ENCODE data around the gene ZNF483. TPM values are rescaled to one million over a fixed set of nuclear protein-coding genes. Genes with fewer than 3 reads are reported as not detected.
"Not testable (repeated sequence)": the region's sequence is repeated elsewhere in the genome, so short reads cannot be mapped to it uniquely, and the experiment has no call there.

Gene ZNF483
- total and polyA plus RNA-seq, 2 donors from 2014 or later, result 0.43 to 14.5 TPM

- H3K4me3 ChIP-seq (ENCODE audit: low read length in 3 of 3), result peak within 1 kb of the TSS; percentile 64 to 98 (median 96)
- H3K9ac ChIP-seq (ENCODE audit: low read length in 3 of 3), result peak within 1 kb of the TSS; percentile 51 to 97 (median 89)
- H3K9me3 ChIP-seq (ENCODE audit: control insufficient read depth in 2 of 3, insufficient read depth in 1 of 3, low read length in 3 of 3), result no peaks in the 10 kb centered on the region
- no peaks in the 10 kb centered on the region for H3K27me3 ChIP-seq (ENCODE audit: control insufficient read depth, insufficient read depth, low read length)
- FAIRE-seq (no peak), DNase-seq (peak; percentile 78 to 89 (median 83))
- H3K4me1 ChIP-seq (ENCODE audit: control insufficient read depth in 2 of 3, insufficient read depth in 2 of 3, low read depth in 1 of 3, low read length in 3 of 3), result peaks cover 0 to 9% (median 2%) of the 10 kb centered on the region in 3 donors
- TF ChIP-seq CTCF (IDR thresholded peaks at IDR 0.05; ENCODE audit: borderline replicate concordance, extremely low read depth, insufficient read depth), result no peak
- intact Hi-C loops (cut with DNase I), result no loop called here
- no peaks in the 10 kb centered on the region for H3K36me3 ChIP-seq (ENCODE audit: control insufficient read depth in 2 of 3, insufficient read depth in 3 of 3, low read length in 3 of 3)
- peak within 1 kb of the TSS; percentile 79 to 91 for H3K27ac ChIP-seq (ENCODE audit: low read depth in 2 of 2, low read length in 2 of 2)
Observed at GRCh38 chr9:111483858-111484571, 41.0 kb upstream of the ZNF483 start, which contains the start of gene ECPAS. Gene ECPAS, minus strand, starts transcription at chr9:111484383. Its CDS starts 11,465 bp downstream, at chr9:111472918.

DNA sequence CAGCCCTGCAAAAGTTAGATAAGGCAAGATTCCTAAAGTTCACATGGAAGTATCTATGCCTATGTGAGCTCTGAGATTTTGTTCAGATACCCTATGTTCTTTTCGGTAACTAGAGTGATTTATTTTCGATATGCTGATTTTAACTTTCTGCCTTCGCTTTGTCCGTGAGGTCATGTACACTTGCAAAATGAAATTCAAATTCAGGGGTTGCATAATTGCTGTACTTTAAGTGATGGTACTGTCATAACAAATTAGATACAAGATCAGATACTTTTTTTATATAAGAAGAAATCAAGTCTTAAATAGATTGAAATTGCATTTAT lies 40.4 kb upstream of the ZNF483 start:
- Histone ChIP-seq H3K9me3 (ENCODE audit: control insufficient read depth in 2 of 3, insufficient read depth in 1 of 3, low read length in 3 of 3) (no peaks in the 10 kb centered on the region), H3K9ac (ENCODE audit: low read length in 3 of 3) (peak overlapping the region; percentile 51 to 97 (median 89)), H3K27me3 (ENCODE audit: control insufficient read depth, insufficient read depth, low read length) (no peaks in the 10 kb centered on the region), H3K4me3 (ENCODE audit: low read length in 3 of 3) (peak overlapping the region; percentile 64 to 98 (median 96)), H3K36me3 (ENCODE audit: control insufficient read depth in 2 of 3, insufficient read depth in 3 of 3, low read length in 3 of 3) (no peaks in the 10 kb centered on the region), H3K4me1 (ENCODE audit: control insufficient read depth in 2 of 3, insufficient read depth in 2 of 3, low read depth in 1 of 3, low read length in 3 of 3) (peaks cover 0 to 9% (median 2%) of the 10 kb centered on the region in 3 donors), H3K27ac (ENCODE audit: low read depth in 2 of 2, low read length in 2 of 2) (peak overlapping the region; percentile 79 to 91)
- FAIRE-seq, result no peak
- DNase-seq, result no peak
- no peak for TF ChIP-seq CTCF (IDR thresholded peaks at IDR 0.05; ENCODE audit: borderline replicate concordance, extremely low read depth, insufficient read depth)
- intact Hi-C loops (cut with DNase I), result no loop called here

- FAIRE-seq; DNase-seq; H3K9ac ChIP-seq (ENCODE audit: low read length in 3 of 3); H3K27me3 ChIP-seq (ENCODE audit: control insufficient read depth, insufficient read depth, low read length); H3K9me3 ChIP-seq (ENCODE audit: control insufficient read depth in 2 of 3, insufficient read depth in 1 of 3, low read length in 3 of 3); H3K4me3 ChIP-seq (ENCODE audit: low read length in 3 of 3); intact Hi-C loops (cut with DNase I); H3K27ac ChIP-seq (ENCODE audit: low read depth in 2 of 2, low read length in 2 of 2); H3K4me1 ChIP-seq (ENCODE audit: control insufficient read depth in 2 of 3, insufficient read depth in 2 of 3, low read depth in 1 of 3, low read length in 3 of 3); H3K36me3 ChIP-seq (ENCODE audit: control insufficient read depth in 2 of 3, insufficient read depth in 3 of 3, low read length in 3 of 3): not testable (repeated sequence)
Observed at GRCh38 chr9:111497196-111497595, 27.8 kb upstream of the ZNF483 start.

DNA sequence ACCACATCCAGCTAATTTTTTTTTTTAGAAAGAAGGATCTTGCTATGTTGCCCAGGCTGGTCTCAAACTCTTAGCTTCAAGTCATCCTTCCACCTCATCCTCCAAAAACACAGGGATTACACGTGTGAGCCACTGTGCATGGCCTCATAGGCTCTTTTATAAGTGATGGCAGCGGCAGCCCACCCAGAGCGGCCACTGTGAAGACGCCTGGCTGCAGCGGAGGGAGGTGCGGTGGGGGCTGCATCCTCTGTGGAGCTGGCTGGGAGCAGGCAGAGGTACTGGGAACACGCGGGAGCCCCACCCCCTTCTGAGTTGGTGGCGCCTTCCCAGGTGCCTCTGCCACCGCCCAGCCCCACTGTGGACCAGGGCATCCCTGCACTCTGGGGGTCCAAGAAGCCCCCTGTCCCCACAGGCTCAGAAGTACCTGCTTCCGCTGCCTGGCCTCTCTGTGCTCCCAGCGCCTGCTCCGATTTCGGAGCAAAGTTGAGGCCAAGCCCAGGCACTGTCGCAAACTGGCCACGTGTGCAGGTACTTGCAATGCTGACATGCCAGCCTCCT lies 23.9 kb upstream of the ZNF483 start:
- no peaks in the 10 kb centered on the region for H3K27me3 ChIP-seq (ENCODE audit: control insufficient read depth, insufficient read depth, low read length)
- intact Hi-C loops (cut with DNase I), result no loop called here
- FAIRE-seq (no peak), DNase-seq (no peak)
- no peak overlapping the region for H3K4me3 ChIP-seq (ENCODE audit: low read length in 3 of 3)
- no peaks in the 10 kb centered on the region for H3K4me1 ChIP-seq (ENCODE audit: control insufficient read depth in 2 of 3, insufficient read depth in 2 of 3, low read depth in 1 of 3, low read length in 3 of 3)
- H3K9ac ChIP-seq (ENCODE audit: low read length in 3 of 3), result no peak overlapping the region
- no peak for TF ChIP-seq CTCF (IDR thresholded peaks at IDR 0.05; ENCODE audit: borderline replicate concordance, extremely low read depth, insufficient read depth)
- no peaks in the 10 kb centered on the region for H3K9me3 ChIP-seq (ENCODE audit: control insufficient read depth in 2 of 3, insufficient read depth in 1 of 3, low read length in 3 of 3)
- no peak overlapping the region for H3K27ac ChIP-seq (ENCODE audit: low read depth in 2 of 2, low read length in 2 of 2)
- H3K36me3 ChIP-seq (ENCODE audit: control insufficient read depth in 2 of 3, insufficient read depth in 3 of 3, low read length in 3 of 3), result no peaks in the 10 kb centered on the region

Data from kidney (tissue), 14 donors.